ENCODE measurements around the gene FBLN2. TPM values are rescaled to one million over a fixed set of nuclear protein-coding genes. Genes with fewer than 3 reads are reported as not detected.

FBLN2 gene
- total RNA-seq, 1 experiment from 2014 or later: 0.39 TPM

DNA sequence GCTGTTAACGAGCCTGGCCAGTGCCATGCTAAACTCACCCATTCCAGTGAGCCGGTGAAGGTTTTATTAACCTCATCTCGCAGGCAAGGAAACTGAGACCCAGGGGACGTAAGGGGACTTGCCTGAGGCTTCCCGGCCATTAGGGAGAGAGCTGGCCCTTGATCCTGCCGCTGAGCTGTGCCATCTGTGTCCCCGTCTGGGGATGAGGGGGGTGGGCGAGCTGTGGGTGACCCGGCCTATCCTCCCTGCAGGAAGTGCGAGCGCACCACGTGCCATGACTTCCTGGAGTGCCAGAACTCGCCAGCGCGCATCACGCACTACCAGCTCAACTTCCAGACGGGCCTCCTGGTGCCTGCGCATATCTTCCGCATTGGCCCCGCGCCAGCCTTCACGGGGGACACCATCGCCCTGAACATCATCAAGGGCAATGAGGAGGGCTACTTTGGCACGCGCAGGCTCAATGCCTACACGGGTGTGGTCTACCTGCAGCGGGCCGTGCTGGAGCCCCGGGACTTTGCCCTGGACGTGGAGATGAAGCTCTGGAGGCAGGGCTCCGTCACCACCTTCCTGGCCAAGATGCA, 88.5 kb downstream of the FBLN2 start:
- ChIA-PET CTCF (interaction anchor here (3.0 kb wide), 1 partner anchor 11 kb away, joined by 8 read pairs; no protein-coding TSS in a partner anchor), POLR2A (interaction anchor here (0.6 kb wide), 1 partner anchor 14 kb away, joined by 3 read pairs; no protein-coding TSS in a partner anchor)

More for the DNA sequence above, 88.5 kb downstream of the FBLN2 start:
- RAD21 ChIA-PET (ENCODE audit: low non-redundant PET in 1 of 2, low total read pairs in 2 of 2, uncharacterized antibody in 2 of 2, unreplicated experiment in 2 of 2): no interaction called here
- H3K9me3 ChIP-seq (ENCODE audit: control insufficient read depth in 1 of 2, insufficient read depth in 1 of 2, low read depth in 1 of 2, low read length in 2 of 2): no peaks in the 10 kb centered on the region
- H3K4me2 ChIP-seq (ENCODE audit: low read length): no peak overlapping the region
- intact Hi-C loops (cut with micrococcal nuclease): no loop called here
- H2AFZ ChIP-seq (ENCODE audit: low read depth, low read length, poor library complexity, severe bottlenecking): no peak overlapping the region
- no peaks in the 10 kb centered on the region for H3K27me3 ChIP-seq (ENCODE audit: insufficient read depth, low read length)
- DNase-seq (ENCODE audit: low read depth, low spot score) (no peak), ATAC-seq (no peak)
- H4K20me1 ChIP-seq (ENCODE audit: insufficient read depth): no peaks in the 10 kb centered on the region
- H3K4me3 ChIP-seq (replicated peaks in 1 of 2; ENCODE audit: low read depth in 1 of 2, low read length in 2 of 2): no peak overlapping the region
- no peak overlapping the region for H3K27ac ChIP-seq (ENCODE audit: low read depth, low read length)
- no peaks in the 10 kb centered on the region for H3K79me2 ChIP-seq (ENCODE audit: insufficient read depth, low read length)
- no peak overlapping the region for H3K9ac ChIP-seq (ENCODE audit: low read length)
- H3K4me1 ChIP-seq (ENCODE audit: control insufficient read depth in 1 of 2, insufficient read depth in 2 of 2, low read length in 2 of 2): no peaks in the 10 kb centered on the region
- no peaks in the 10 kb centered on the region for H3K36me3 ChIP-seq (ENCODE audit: control insufficient read depth in 1 of 2, insufficient read depth in 2 of 2, low read length in 2 of 2)
- BruUV-seq (replicated peaks): no TSS peak
- TF ChIP-seq EGR1 (IDR thresholded peaks at IDR 0.05; ENCODE audit: low read depth) (no peak), CEBPB (IDR thresholded peaks at IDR 0.05; ENCODE audit: low read depth) (no peak), TCF7L2 (IDR thresholded peaks at IDR 0.05; ENCODE audit: borderline replicate concordance, extremely low read depth, insufficient read depth, insufficient read length) (no peak), ZFX (IDR thresholded peaks at IDR 0.05) (no peak), YY1 (IDR thresholded peaks at IDR 0.05; ENCODE audit: extremely low read depth, insufficient replicate concordance, low read depth, low read length) (no peak), CBX3 (IDR thresholded peaks at IDR 0.05; ENCODE audit: low read depth) (no peak), SP1 (IDR thresholded peaks at IDR 0.05; ENCODE audit: low read depth) (no peak), JUND (IDR thresholded peaks at IDR 0.05) (no peak), SIN3A (IDR thresholded peaks at IDR 0.05; ENCODE audit: low read depth) (no peak), POLR2AphosphoS5 (IDR thresholded peaks at IDR 0.05; ENCODE audit: low read depth, low read length) (no peak), FOSL1 (IDR thresholded peaks at IDR 0.05; ENCODE audit: low read depth) (no peak), ELF1 (IDR thresholded peaks at IDR 0.05; ENCODE audit: borderline replicate concordance, low read depth) (no peak), SRF (IDR thresholded peaks at IDR 0.05; ENCODE audit: low read depth) (no peak), ZNF274 (IDR thresholded peaks at IDR 0.05; ENCODE audit: low read depth, low read length) (no peak)
- TF ChIP-seq, protein P1, sequence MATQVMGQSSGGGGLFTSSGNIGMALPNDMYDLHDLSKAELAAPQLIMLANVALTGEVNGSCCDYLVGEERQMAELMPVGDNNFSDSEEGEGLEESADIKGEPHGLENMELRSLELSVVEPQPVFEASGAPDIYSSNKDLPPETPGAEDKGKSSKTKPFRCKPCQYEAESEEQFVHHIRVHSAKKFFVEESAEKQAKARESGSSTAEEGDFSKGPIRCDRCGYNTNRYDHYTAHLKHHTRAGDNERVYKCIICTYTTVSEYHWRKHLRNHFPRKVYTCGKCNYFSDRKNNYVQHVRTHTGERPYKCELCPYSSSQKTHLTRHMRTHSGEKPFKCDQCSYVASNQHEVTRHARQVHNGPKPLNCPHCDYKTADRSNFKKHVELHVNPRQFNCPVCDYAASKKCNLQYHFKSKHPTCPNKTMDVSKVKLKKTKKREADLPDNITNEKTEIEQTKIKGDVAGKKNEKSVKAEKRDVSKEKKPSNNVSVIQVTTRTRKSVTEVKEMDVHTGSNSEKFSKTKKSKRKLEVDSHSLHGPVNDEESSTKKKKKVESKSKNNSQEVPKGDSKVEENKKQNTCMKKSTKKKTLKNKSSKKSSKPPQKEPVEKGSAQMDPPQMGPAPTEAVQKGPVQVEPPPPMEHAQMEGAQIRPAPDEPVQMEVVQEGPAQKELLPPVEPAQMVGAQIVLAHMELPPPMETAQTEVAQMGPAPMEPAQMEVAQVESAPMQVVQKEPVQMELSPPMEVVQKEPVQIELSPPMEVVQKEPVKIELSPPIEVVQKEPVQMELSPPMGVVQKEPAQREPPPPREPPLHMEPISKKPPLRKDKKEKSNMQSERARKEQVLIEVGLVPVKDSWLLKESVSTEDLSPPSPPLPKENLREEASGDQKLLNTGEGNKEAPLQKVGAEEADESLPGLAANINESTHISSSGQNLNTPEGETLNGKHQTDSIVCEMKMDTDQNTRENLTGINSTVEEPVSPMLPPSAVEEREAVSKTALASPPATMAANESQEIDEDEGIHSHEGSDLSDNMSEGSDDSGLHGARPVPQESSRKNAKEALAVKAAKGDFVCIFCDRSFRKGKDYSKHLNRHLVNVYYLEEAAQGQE (IDR thresholded peaks at IDR 0.05; ENCODE audit: low read depth): no peak
- TF ChIP-seq, protein P2, sequence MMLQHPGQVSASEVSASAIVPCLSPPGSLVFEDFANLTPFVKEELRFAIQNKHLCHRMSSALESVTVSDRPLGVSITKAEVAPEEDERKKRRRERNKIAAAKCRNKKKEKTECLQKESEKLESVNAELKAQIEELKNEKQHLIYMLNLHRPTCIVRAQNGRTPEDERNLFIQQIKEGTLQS (IDR thresholded peaks at IDR 0.05): no peak
- no peaks in the 10 kb centered on the region for H3K9me2 ChIP-seq (ENCODE audit: insufficient read depth)

Data from HCT116 (cell line).